ENCODE results near the gene NF1.

DNA sequence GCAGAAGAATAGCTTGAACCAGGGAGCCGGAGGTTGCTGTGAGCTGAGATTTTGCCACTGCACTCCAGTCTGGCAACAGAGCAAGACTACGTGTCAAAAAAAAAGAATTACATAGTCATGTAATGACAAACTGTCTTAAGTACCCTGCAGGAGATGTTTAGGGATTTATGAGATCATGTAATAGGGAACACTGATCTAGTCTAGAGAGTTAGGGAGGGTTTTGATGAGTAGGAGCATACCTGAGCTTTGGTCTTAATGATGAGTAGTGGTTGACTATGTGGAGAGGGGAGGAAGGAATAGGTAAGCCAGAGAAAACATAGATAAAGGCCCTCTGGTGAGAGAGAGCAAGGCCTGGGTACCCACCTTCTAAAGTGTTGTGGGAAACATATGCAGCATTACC is 30.1 kb upstream of the NF1 start:
- TF ChIP-seq, protein P1, sequence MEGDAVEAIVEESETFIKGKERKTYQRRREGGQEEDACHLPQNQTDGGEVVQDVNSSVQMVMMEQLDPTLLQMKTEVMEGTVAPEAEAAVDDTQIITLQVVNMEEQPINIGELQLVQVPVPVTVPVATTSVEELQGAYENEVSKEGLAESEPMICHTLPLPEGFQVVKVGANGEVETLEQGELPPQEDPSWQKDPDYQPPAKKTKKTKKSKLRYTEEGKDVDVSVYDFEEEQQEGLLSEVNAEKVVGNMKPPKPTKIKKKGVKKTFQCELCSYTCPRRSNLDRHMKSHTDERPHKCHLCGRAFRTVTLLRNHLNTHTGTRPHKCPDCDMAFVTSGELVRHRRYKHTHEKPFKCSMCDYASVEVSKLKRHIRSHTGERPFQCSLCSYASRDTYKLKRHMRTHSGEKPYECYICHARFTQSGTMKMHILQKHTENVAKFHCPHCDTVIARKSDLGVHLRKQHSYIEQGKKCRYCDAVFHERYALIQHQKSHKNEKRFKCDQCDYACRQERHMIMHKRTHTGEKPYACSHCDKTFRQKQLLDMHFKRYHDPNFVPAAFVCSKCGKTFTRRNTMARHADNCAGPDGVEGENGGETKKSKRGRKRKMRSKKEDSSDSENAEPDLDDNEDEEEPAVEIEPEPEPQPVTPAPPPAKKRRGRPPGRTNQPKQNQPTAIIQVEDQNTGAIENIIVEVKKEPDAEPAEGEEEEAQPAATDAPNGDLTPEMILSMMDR (IDR thresholded peaks at IDR 0.05): no peak
- TF ChIP-seq POLR2A (IDR thresholded peaks at IDR 0.05): no peak

Data from prostate gland (tissue), 2 donors.